HG02610 (cell line): ENCODE measurements around the gene TSACC.

Experiments
- ATAC-seq: cut with Tn5 transposase; IDR thresholded peaks from one replicate; pipeline ENCODE4 v1.9.1; 2021; ENCODE audit warnings: mild to moderate bottlenecking, moderate library complexity; ENCODE audit not compliant: unreplicated experiment

TSACC gene

DNA sequence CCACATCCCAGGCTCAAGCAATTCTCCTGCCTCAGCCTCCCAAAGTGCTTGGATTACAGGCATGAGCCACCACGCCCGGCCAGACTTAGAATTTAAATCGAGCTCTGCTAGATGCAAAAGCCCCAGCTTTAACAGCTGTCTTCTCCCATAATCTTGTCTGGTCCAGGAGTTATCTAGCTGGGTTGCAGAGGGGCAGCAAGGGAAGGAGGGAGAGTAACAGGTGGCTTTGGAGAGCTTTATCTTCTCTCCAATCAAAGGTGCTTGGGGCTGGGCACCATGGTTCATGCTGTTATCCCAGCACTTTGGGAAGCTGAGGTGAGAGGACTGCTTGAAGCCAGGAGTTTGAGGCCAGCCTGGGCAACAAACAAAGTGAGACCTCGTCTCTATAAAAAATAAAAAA is 34.5 kb downstream of the TSACC start:
- ATAC-seq, result no peak

DNA sequence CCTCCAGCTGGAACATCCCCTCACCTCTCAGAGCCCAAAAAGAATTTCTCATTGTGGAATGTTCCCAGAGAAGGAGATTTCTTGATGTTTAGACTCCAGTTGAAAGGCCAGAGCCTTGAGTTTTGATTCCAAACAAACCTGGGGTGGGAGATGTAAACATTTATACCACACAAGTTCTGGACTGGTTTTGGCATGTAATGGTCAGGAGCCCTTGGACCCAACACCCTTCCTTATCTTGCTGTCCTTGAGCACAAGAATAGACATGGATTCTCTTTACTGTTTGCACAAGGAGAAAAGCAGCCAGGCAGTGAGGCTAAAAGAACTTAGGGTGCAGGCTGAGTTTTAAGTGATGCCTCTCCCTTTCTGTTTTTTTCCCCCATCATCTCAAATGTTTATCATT is 35.2 kb downstream of the TSACC start:
- no peak for ATAC-seq

DNA sequence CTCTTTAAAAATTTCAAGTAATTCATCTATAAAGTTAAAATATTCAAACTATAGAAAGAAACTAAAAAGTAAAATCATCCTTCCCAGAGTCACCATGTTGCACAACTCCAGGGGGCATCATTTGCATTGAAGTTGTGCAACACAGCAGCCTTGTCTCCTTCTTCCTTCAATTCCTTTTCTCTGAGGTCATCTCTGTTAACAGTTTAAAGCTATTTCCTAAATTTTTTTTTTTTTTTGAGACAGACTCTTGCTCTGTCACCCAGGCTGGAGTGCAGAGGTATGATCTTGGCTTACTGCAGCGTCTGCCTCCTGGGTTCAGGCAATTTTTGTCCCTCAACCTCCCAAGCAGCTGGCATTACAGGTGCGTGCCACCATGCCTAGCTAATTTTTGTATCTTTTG is 37.8 kb downstream of the TSACC start:
- no peak for ATAC-seq

DNA sequence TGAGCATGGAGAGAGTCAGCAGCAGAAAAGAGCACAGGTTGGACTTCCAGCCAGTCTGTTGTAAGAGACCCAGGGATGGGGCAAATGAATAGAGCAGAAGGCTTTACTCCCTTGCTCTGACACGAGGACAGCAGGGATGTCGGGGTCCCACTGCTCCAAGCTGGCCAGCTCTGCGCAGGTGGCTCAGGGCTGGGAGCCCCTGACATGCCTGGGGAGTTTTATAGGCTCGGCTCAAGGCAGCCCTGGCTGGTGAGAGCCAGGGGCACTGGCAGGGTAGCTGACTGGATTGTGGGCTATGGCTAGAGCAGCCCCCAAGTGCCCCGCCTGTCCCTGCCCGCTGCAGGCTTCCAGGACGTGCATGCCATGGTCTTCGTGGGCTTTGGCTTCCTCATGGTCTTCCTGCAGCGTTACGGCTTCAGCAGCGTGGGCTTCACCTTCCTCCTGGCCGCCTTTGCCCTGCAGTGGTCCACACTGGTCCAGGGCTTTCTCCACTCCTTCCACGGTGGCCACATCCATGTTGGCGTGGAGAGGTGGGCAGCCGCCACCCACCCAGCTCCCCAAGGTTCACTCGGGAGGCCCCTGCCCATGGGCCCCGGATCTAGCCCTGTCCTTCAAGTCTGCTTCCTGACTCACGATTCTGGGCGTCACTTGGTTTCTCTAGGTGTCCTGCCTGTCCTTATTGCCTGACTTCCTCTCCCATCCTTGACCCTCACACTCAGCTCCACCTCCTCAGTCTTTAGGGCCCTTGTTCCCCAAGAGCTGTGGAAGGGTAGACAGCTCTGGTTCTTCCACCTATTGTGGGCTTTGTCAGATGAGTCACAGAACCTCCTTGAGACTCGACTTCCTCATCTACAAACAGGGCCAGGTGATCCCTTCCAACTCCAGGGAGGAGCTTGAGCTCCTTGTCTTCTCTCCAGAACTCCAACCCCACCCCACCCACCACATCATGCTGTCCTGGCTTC is 38.9 kb downstream of the TSACC start:
- ATAC-seq, result no peak

DNA sequence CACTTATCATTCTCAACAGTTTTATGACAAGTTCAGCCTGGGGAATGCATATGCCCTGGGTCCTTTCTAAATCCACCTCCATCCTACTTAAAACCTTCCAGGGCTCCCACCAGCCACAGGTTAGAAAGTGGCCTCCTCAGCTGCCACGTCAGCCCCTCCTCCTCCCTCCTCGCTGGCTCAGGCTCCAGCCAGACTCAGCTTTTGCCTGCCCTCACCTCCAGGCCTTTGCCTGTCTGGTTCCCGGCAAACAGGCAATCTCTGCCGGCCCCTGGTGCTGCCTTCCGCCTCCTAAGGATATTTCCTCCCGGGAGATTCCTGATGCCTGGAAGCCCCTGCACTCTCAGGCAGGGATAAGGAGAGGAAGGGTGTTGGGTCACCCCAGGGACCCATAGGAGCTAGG is 40.2 kb downstream of the TSACC start:
- no peak for ATAC-seq

DNA sequence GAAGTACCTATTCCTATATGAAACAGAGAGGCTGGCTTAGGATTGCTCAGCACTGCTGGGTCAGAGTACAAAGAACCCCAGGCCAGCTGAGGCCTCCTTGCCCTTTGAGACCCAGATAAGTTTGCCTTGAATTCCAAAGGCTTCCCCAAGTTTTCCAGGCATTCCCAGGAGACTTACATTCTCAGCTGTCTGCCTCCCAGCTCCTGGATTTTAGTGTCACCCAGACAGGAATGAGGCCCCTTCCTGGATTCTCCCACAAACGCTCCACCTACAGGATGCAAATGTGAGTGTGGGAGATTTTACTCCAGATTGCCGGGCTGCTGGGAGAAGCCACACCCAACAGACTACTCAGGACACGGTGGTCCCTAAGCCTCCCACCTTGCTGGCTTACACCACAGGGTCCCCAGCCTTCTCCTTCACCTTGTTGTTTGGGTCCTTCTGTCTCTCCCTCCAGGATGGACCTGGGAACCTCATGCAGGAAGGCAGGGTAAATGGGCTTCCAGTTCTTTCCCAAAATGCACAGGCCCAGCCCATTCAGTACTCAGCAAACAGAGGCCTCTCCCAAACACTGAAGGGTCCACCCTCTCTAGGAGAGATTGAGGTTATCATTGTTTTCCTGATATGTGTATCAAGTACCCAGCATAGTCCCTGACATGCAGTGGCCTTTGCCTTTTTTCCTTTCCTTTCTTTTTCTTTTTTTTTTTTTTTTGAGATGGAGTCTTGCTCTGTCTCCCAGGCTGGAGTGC is 41.3 kb downstream of the TSACC start:
- no peak for ATAC-seq

DNA sequence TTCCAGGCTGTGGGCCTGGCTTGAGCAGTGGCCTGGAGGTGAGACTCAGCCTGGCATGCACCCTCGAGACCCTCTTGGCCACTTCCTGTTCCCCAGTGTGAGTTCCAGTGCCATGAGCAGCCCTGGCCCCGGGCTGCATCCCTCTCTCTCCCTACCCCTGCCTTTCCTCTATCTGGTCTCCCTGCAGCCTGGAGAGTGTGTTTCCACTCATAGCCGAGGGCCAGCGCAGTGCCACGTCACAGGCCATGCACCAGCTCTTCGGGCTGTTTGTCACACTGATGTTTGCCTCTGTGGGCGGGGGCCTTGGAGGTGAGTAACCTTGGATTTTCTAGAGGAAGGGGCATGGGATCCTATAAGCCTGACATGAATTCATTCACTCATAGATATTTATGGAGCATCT is 44.2 kb downstream of the TSACC start:
- ATAC-seq, result no peak

DNA sequence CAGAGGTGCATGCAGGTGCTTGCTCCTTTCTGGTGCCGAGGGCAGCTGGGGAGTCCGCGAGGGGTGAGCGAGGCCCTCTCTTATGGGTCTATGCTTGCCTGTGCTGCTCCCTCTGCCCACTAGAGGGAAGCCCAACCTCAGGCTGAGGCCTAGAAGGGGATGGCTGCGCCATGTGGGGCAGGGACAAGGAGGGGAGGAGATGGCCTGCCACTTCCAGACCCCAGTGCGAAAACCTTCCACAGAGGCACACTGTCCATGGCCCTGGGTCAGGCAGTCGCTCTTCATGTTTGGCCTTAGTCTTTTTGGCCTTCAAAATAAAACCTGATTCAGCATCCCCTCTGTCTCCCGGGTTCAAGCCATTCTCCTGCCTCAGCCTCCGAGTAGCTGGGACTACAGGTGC is 44.7 kb downstream of the TSACC start:
- ATAC-seq, result no peak

DNA sequence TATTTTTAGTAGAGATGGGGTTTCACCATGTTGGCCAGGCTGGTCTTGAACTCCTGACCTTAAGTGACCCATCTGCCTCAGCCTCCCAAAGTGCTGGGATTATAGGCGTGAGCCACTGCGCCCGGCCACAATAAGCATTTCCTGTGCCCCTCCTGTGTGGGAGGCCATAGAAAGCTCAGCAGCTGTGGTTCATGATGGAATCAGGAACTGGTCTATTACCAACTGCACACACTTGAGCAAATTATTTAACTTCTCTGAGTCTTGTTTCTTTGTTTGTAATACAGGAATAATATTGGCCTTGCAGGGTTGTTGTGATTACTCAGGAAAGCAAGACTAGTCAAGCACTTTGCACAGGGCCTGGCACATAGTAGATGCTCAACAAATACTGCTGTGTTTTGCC is 45.7 kb downstream of the TSACC start:
- ATAC-seq, result no peak

DNA sequence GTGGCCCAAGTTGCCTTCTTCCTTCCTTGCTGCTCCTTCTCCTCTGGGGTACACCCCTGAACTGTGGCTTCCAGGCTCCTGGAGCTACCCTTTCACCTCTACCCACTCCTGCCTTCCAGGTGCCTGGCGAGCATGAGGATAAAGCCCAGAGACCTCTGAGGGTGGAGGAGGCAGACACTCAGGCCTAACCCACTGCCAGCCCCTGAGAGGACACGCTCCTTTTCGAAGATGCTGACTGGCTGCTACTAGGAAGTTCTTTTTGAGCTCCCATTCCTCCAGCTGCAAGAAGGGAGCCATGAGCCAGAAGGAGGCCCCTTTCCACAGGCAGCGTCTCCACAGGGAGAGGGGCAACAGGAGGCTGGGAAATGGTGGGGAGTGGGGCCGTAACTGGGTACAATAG is 46.3 kb downstream of the TSACC start:
- no peak for ATAC-seq

DNA sequence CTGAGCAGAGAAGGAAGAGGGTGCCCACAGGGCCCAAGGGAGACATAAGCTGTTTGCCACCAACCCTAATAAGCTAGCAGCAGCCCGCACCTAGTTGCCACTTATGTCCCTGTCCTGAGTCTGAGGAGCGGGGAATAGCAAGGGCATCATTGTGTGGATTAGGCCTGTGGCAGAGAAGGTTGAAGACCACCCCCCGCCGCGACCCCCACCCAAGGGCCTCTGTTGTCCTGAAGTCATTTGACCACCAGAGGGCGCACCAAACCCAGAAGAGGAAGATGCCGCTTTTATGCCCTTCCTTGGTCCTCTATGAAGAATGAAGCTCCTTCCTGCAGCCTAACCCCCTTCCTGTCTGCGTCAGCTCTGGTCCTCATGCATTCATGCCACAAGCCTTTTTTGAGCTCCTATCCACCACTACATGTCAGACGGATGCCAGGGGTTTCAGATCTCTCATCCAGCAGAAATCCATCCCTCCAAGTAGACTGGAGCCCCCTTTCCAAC is 47.3 kb downstream of the TSACC start:
- ATAC-seq, result no peak

DNA sequence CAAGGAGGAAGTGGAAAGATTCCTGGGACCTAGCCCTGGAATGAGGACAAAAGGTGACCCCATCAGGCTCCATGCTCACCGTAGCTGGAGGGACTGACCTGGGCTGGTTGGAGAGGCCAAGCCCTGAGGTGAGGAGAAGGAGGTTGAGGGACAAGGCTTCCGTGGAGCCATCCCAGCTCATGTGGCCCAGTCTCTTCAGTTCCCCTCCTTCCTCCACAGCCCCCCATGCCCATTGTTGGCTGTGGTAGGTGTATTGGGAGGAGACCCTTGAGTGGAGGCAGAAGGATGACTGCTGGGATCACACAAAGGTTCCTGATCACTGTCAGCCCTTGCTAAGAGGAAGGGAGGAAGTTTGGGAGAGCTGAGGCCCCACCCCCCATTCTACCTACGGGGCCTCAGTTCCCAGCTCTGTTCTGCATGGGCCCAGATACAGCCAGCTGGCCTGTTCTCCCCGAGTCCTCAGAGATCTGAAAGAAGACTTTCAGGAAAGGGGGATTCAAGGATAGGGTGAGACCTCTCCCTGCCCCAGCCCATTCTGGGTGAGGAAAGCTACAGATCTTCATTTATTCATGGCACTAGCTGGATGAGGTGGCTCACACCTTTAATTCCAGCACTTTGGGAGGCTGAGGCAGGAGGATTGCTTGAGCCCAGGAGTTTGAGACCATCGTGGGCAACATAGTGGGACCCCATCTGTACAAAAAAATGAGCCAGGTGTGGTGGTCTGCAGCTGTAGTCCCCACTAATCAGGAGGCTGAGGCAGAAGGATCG is 48.0 kb downstream of the TSACC start:
- ATAC-seq, result no peak

DNA sequence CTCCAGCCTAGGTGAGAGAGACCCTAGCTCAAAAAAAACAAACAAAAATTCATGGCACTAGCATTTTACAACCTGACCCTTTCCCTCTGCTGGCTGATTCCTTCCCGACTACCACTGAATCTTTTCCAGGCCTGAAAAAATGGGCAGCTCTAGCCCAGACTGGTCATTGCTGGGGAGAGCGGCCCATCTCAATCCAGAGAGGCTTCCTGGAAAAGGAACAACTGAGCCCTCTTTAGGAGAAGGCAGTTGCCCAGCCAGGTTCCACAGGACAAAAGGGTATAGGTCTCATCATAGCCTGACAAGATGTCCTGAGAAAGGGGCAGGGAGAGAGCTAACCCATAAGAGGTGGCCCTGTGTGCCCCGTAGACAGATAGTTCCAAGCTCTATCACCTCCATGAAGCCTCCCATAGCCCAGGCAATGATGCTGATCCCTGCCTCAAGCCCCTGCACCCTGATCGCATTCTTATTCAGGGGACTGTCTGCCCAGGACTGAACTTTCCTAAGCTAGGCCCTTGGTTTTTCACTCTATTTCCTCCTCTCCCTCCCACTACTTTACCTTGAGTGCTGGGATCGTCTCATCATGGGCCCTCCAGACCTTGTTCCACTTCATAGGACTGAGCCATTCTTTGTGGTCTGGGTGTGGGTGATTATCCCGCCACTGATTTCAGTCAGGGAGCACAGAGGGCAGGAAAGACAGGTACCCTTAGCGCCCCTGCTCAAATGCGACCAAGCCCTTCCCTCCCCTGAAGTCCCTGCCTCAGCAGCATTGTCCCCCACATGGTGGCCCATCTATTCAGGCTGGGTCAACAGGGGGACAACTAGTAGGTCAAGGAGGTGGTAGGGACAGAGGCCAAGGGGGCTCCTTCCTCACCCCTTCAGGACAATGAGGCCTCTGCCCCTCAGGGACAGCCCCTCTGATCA is 48.9 kb downstream of the TSACC start:
- ATAC-seq, result no peak

DNA sequence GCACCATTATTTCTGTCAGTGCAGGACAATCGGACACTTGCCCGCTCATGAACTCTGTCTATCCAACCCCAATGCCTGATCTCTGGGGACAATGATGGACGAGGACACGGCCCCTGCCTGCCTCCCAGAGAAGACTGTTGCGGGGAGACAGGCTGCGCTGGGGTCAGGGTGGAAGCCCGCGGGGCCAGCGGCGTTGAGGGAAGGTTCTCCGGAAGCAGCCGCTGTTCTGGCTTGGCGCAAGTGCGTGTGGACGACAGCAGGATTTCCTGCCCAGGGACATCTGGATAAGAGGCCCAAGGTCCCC is 49.5 kb downstream of the TSACC start:
- no peak for ATAC-seq

DNA sequence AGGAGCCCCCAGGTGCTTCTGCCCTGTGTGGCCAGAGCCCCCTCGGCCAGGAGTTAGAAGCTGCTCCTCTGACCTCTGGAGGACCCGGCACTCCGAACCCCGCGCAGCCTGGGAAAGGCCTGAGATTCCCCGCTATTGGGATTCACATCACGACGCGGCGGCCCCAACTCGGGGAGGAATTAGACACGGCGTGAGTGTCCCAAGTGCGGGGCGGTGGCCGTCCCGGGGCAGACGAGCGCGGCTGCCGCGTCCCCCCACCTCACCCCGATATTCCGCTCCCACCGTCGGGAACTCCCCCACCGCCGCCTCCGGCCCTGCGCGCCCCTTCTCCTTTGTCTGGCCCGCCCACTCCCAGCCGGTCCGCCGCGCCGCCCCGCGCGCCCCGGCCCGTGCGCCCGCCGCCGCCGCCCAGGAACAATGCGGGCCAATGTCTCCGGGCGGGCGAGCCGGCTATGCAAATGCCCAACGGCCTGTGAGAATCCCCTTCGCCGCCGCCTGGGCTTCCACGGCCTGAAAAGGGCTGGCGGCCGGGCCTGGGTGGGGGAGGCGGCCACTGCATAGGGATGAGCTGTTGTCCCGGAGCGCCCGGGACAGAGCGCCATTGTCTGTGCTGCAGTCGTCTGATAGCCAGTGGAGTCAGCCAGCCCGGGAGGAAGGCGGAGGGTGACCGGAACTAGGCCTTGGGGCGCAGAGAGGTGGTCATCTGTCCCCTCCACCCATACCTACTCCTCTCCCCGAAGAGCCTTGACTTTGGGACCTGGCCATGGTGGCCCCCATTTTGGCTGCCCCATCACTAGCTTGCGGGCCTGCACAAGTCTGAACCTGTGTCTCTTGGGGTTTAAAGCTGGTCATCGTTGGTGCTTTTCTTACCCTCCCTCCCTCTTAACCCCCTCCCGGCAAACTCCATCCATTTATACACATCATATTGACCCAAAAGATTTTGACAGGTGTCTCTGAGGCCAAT is 50.1 kb downstream of the TSACC start:
- no peak for ATAC-seq

DNA sequence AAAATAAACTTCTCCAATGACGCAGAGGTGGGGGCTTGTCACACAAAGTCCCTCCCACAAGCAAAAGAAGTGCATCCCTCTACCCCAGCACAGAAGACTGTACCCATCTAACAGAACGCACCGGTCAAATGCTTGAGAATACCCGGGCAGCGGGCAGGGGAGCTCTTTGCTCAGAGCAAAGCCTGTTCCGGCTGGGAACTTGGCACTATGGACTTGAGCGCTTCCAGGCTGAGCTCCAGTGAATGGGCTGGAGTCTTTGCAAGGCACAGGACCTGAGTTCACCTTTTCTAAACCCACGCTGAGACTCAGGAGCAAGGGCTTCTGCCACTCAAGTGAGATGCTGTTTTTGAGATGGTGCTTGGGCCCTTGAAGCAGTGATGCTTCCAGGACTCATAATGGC is 51.0 kb downstream of the TSACC start:
- ATAC-seq, result no peak

DNA sequence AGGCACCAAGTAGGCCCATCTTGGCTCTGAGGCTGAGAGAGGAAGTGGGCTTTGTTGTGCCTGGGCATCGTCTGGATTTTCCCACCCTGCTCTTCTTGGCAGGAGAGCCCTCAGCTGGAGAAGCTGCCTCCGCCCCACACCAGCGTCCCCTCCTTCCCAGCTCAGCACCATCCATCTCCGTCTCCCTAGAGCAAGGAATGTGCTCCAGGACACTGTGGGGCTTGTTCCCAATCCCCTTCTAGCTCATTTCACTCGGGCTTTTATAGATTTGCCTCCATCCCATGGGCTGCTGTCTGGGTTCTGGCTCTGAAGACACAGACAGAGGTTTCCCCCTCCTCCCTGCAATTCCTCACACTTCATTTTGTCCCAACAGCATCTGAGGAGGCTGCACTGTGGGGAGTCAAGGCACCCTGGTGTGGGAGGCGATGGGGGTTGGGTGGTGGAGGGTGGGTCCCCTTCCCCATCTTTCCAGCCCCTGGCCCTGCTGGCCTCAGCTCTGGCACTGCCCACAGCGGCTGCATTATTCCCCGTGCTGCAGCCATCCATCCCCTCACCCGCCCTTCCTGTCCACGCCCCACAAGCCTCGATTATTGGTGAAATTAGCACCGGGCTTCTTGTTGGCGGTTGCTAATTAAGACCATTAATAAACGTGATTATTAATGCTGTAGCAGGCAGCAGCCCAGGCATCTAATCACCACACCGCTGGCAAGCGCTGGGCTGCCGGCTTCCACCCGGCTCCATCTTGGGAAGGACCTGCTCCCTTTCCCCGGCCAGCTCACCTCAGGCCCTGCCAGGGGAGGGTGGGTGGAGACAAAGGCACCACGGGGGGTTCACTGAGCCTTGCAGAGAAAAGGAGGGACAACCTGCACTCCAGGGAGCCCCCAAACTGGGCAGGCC is 52.4 kb downstream of the TSACC start:
- ATAC-seq, result no peak

DNA sequence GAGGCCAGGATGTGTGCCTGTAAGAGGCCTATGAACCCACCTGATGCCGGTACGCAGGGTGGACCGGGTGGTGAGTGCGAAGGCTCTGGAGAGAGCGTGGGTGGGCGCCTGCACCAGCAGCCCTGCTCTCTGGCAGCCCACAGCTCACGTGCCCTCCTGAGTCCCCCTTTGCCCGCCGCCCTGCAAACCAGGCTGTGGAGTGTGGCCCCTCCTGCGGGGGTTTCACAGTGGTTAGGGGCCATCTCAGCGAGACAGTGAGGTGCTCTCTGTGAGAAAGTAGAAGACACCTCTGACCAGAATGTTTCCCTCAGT is 53.0 kb downstream of the TSACC start:
- no peak for ATAC-seq
